Gastrocnemius medialis (tissue), 4 donors: ENCODE results near the gene MLLT10. TPM values are rescaled to one million over a fixed set of nuclear protein-coding genes. Genes with fewer than 3 reads are reported as not detected.
A peak's percentile ranks its signal among the peaks of the same experiment; 100 is the strongest.

Experiments used
- ATAC-seq, 2 donors: fragments of 150-250 bp; one replicate each; pipeline ENCODE4 v1.9.1; 2016
- DNase-seq, 2 donors: peaks; one replicate each; pipeline ENCODE4 v3.0.0-alpha.2; 2019
- H3K27ac ChIP-seq, 4 donors: fragments of 200-600 bp; sonication (generic); 1 replicate in 1 of 4; 2 replicates in 3 of 4; pipeline ENCODE4 v1.5.1; 2016 to 2018; ENCODE audit warnings: mild to moderate bottlenecking in 2 of 4, moderate library complexity in 1 of 4
- H3K27me3 ChIP-seq, 3 donors: fragments of 200-600 bp; sonication (generic) in 2 of 3; 1 replicate in 1 of 3; 2 replicates in 2 of 3; pipeline versions ENCODE4 v1.5.1 to v1.6.0; 2016 to 2019; ENCODE audit warnings: mild to moderate bottlenecking in 1 of 3, moderate library complexity in 1 of 3
- H3K36me3 ChIP-seq, 2 donors: fragments of 200-600 bp; sonication (generic) in 1 of 2; one replicate each; pipeline ENCODE4 v1.5.1; 2017 to 2018
- H3K4me1 ChIP-seq, 2 donors: fragments of 200-600 bp; sonication (generic) in 1 of 2; one replicate each; pipeline ENCODE4 v1.5.1; 2016 to 2017; ENCODE audit warnings: mild to moderate bottlenecking in 2 of 2
- H3K4me3 ChIP-seq, 4 donors: fragments of 200-600 bp; sonication (generic) in 3 of 4; 1 replicate in 1 of 4; 2 replicates in 3 of 4; pipeline ENCODE4 v1.5.1; 2016 to 2019; ENCODE audit warnings: mild to moderate bottlenecking in 2 of 4
- H3K9me3 ChIP-seq, 3 donors: fragments of 200-600 bp; sonication (generic) in 2 of 3; 1 replicate in 1 of 3; 2 replicates in 2 of 3; pipeline ENCODE4 v1.5.1; 2016 to 2019
- POLR2A ChIP-seq, 2 donors: fragments of 450-650 bp; IDR thresholded peaks; one replicate each; pipeline ENCODE4 v1.6.1; 2017; ENCODE audit warnings: antibody characterized with exemption in 2 of 2, mild to moderate bottlenecking in 2 of 2, moderate library complexity in 2 of 2
- in situ Hi-C, 4 donors: fragments of 200-750 bp; cut with MboI; loops; one replicate each; pipeline versions ENCODE4 v1.15.0 to v1.8.0; 2017; ENCODE audit warnings: low sequenced_read_pairs in 4 of 4
- intact Hi-C: fragments of 100-400 bp; cut with DNase I; formaldehyde crosslinking; loops from one replicate; pipeline ENCODE4 v1.15.1; 2023; ENCODE audit warnings: low total_unique reads
- total RNA-seq, 4 donors: library from RNA; depleted of rRNA; stranded (reverse); fragments of >200 nt; gene quantifications; one replicate each; pipeline versions ENCODE4 v1.1.0 to v1.2.3, GENCODE V29; 2016
- TF ChIP-seq, protein P1 (sequence below), 5 experiments: fragments of 450-650 bp in 3 of 5; fragments of 200-600 bp in 2 of 5; sonication (generic) in 2 of 5; IDR thresholded peaks in 4 of 5; conservative IDR thresholded peaks in 1 of 5; 1 replicate in 4 of 5; 2 replicates in 1 of 5; pipeline ENCODE4 v1.5.1; 2016 to 2019; ENCODE audit warnings: antibody characterized with exemption in 5 of 5, mild to moderate bottlenecking in 3 of 5, moderate library complexity in 3 of 5

MLLT10 gene
- total RNA-seq, 4 donors from 2014 or later, result 13.6 to 26.6 (median 21.6) TPM

- H3K27ac ChIP-seq, result no peak overlapping the region
- peak; percentile 81 to 83 for ATAC-seq
- H3K27me3 ChIP-seq, result no peaks in the 10 kb centered on the region
- intact Hi-C loops (no loop called here), in situ Hi-C loops (loop anchor here in 3 of 4 donors (5.0 to 25.0 kb wide), 4 partner anchors 228 to 438 kb away; no protein-coding TSS in a partner anchor)
- peaks cover 0 to 5% of the 10 kb centered on the region in 2 donors for H3K36me3 ChIP-seq
- no peak overlapping the region for H3K4me3 ChIP-seq
- H3K4me1 ChIP-seq, result peaks cover 11 to 14% of the 10 kb centered on the region in 2 donors
- H3K9me3 ChIP-seq, result no peaks in the 10 kb centered on the region
- TF ChIP-seq, protein P1, sequence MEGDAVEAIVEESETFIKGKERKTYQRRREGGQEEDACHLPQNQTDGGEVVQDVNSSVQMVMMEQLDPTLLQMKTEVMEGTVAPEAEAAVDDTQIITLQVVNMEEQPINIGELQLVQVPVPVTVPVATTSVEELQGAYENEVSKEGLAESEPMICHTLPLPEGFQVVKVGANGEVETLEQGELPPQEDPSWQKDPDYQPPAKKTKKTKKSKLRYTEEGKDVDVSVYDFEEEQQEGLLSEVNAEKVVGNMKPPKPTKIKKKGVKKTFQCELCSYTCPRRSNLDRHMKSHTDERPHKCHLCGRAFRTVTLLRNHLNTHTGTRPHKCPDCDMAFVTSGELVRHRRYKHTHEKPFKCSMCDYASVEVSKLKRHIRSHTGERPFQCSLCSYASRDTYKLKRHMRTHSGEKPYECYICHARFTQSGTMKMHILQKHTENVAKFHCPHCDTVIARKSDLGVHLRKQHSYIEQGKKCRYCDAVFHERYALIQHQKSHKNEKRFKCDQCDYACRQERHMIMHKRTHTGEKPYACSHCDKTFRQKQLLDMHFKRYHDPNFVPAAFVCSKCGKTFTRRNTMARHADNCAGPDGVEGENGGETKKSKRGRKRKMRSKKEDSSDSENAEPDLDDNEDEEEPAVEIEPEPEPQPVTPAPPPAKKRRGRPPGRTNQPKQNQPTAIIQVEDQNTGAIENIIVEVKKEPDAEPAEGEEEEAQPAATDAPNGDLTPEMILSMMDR (IDR thresholded peaks at IDR 0.05 in 4 of 5, conservative IDR thresholded peaks at IDR 0.05 in 1 of 5), result no peak
- no peak for TF ChIP-seq POLR2A (IDR thresholded peaks at IDR 0.05)
- DNase-seq, result peak; percentile 70 to 80
Measured at GRCh38 chr10:21724687-21725367, 190.8 kb downstream of the MLLT10 start.

DNA sequence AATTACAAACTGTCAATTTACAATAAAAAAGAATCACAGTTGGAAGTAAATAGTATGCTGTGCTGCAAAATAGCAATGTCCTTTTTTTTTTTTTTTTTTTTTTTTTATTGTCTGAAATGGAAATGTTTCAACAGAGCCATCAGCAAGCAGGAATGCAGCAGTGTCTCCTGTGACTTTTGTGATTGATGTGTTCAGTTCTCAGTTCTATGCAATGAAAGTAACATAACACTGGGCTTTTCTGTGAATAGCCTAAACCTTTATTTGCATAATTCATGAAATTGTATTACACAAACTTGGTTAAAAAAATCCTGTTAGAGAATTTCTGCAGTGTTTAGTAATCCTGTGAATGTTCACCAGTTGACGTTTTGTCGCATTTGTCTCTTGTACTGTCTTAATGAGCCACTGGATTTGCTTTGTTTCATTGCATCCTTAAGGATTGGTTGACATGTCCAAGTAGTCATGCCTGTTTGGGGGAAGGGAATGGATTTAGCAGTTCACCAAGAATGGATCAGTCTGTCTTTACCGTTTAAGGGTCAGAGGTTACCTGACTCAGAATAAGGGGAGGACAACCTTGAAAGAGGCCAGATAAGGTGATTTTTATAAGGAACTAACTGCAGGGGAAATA lies 192.7 kb downstream of the MLLT10 start:
- intact Hi-C loops, result no loop called here

DNA sequence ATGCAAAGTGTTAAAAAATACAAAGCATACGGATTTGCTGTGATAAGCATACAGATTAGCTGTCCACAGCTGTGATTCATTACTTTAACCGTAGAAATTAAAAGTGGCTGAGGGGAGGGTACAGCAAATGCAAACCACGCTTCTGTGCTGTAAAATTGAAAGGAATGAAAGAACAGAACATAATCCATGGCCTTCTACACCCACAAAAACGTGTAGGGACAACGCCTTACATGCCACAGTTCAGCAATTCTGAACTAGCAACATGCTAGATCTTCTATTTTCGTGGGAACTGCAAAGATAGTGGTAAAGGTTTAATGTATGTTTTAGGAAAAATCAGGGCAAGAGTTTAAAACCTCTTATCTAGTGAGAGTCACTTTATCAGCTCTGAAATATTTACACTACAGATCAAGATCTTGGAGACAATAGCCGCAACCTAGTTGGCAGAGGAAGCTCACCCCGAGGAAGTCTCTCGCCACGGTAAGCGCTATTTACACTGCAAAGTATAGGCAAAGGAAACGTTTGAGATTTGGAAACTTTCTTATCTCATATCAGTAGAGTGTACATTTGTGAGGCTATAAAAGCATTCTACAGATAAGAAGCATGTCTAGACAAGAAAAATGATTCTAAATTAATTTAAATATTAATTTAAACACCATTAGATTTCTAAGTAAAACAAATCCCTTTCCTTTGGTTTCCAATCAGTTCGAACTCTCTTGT lies 193.6 kb downstream of the MLLT10 start:
- Histone ChIP-seq H3K36me3 (peaks cover 0 to 5% of the 10 kb centered on the region in 2 donors), H3K4me3 (no peak overlapping the region), H3K27me3 (no peaks in the 10 kb centered on the region), H3K9me3 (no peaks in the 10 kb centered on the region), H3K4me1 (peaks cover 11 to 14% of the 10 kb centered on the region in 2 donors), H3K27ac (no peak overlapping the region)
- intact Hi-C loops (no loop called here), in situ Hi-C loops (loop anchor here in 3 of 4 donors (5.0 to 25.0 kb wide), 4 partner anchors 230 to 440 kb away; no protein-coding TSS in a partner anchor)
- TF ChIP-seq, protein P1 (IDR thresholded peaks at IDR 0.05 in 4 of 5, conservative IDR thresholded peaks at IDR 0.05 in 1 of 5), result no peak
- no peak for TF ChIP-seq POLR2A (IDR thresholded peaks at IDR 0.05)
- DNase-seq (no peak), ATAC-seq (no peak)

More for the DNA sequence above, 192.7 kb downstream of the MLLT10 start:
- Histone ChIP-seq H3K9me3 (no peaks in the 10 kb centered on the region), H3K4me3 (no peak overlapping the region), H3K27me3 (no peaks in the 10 kb centered on the region), H3K4me1 (peaks cover 11 to 14% of the 10 kb centered on the region in 2 donors), H3K27ac (no peak overlapping the region), H3K36me3 (peaks cover 0 to 5% of the 10 kb centered on the region in 2 donors)
- DNase-seq (no peak), ATAC-seq (no peak)
- TF ChIP-seq, protein P1 (IDR thresholded peaks at IDR 0.05 in 4 of 5, conservative IDR thresholded peaks at IDR 0.05 in 1 of 5), result no peak
- TF ChIP-seq POLR2A (IDR thresholded peaks at IDR 0.05), result no peak
- in situ Hi-C loops, result loop anchor here in 3 of 4 donors (5.0 to 25.0 kb wide), 4 partner anchors 229 to 439 kb away; no protein-coding TSS in a partner anchor

DNA sequence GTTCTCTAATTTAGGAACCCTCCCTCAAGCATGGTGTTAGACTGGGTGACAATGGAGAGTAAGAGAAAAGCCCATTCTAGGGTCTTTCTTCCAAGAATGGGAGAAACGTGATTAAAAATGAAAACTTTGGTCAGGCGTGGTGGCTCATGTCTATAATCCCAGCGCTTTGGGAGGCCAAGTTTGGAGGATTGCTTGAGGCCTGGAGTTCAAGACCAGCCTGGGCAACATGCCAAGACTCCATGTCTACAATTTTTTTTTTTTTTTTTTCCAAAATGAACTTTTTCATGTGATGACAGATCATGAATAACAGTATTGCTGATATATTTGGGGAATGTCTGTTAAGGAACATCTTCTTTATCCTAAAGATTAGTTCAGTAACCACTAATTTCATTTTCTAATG lies 194.6 kb downstream of the MLLT10 start:
- no peak for DNase-seq
- in situ Hi-C loops, result loop anchor here in 3 of 4 donors (5.0 to 25.0 kb wide), 4 partner anchors 231 to 441 kb away; no protein-coding TSS in a partner anchor
- H3K27ac ChIP-seq, result no peak overlapping the region
- H3K9me3 ChIP-seq, result no peaks in the 10 kb centered on the region
- intact Hi-C loops, result no loop called here
- TF ChIP-seq, protein P1 (IDR thresholded peaks at IDR 0.05 in 4 of 5, conservative IDR thresholded peaks at IDR 0.05 in 1 of 5), result no peak
- no peak for TF ChIP-seq POLR2A (IDR thresholded peaks at IDR 0.05)
- peaks cover 0 to 6% of the 10 kb centered on the region in 2 donors for H3K36me3 ChIP-seq
- no peaks in the 10 kb centered on the region for H3K27me3 ChIP-seq
- no peak for ATAC-seq
- H3K4me3 ChIP-seq, result no peak overlapping the region
- peaks cover 11 to 14% of the 10 kb centered on the region in 2 donors for H3K4me1 ChIP-seq
